Neural cell (in vitro differentiated cells): ENCODE measurements around the gene DLG2. TPM values are rescaled to one million over a fixed set of nuclear protein-coding genes. Genes with fewer than 3 reads are reported as not detected.
"Not testable (repeated sequence)": the region's sequence is repeated elsewhere in the genome, so short reads cannot be mapped to it uniquely, and the experiment has no call there.

ENCODE experiments used
- H2AFZ ChIP-seq: fragments of 200-600, 300-800 bp; sonication (generic), shearing (Covaris generic); 2 replicates; pipeline ENCODE4 v1.6.0; 2014; ENCODE audit warnings: low read depth, mild to moderate bottlenecking, antibody characterized with exemption, low read length, moderate library complexity
- H3F3A ChIP-seq: fragments of 200-600 bp; shearing (Covaris generic); 2 replicates; pipeline ENCODE4 v1.6.1; 2016; ENCODE audit warnings: mild to moderate bottlenecking, moderate library complexity, mixed read lengths, antibody characterized with exemption, low read length; ENCODE audit not compliant: insufficient read depth, poor library complexity, severe bottlenecking
- H3K27ac ChIP-seq: fragments of 200-600, 300-800 bp; sonication (generic), shearing (Covaris generic); 2 replicates; pipeline ENCODE4 v1.5.1; 2014; ENCODE audit warnings: mild to moderate bottlenecking, low read length, moderate library complexity
- H3K27me3 ChIP-seq: fragments of 300-800, 200-600 bp; sonication (generic), shearing (Covaris generic); 2 replicates; pipeline ENCODE4 v1.6.0; 2014; ENCODE audit warnings: mild to moderate bottlenecking, low read depth, low read length, moderate library complexity; ENCODE audit not compliant: insufficient read depth
- H3K36me3 ChIP-seq: fragments of 300-800, 200-600 bp; sonication (generic), shearing (Covaris generic); 2 replicates; pipeline ENCODE4 v1.5.1; 2014; ENCODE audit warnings: mild to moderate bottlenecking, antibody characterized with exemption, low read length, moderate library complexity; ENCODE audit not compliant: insufficient read depth
- H3K4me2 ChIP-seq: fragments of 300-800, 200-600 bp; sonication (generic), shearing (Covaris generic); 2 replicates; pipeline ENCODE4 v1.6.0; 2014; ENCODE audit warnings: mild to moderate bottlenecking, low read length
- H3K4me3 ChIP-seq: fragments of 300-800, 200-600 bp; sonication (generic), shearing (Covaris generic); 2 replicates; pipeline ENCODE4 v1.5.1; 2014; ENCODE audit warnings: mild to moderate bottlenecking, low read length, moderate library complexity
- H3K79me2 ChIP-seq: fragments of 200-600 bp; shearing (Covaris generic); replicated peaks from 2 replicates; pipeline ENCODE4 v1.6.0; 2014; ENCODE audit warnings: mild to moderate bottlenecking, low read length, moderate library complexity; ENCODE audit not compliant: insufficient read depth
- H3K9ac ChIP-seq: fragments of 300-800, 200-600 bp; sonication (generic), shearing (Covaris generic); 2 replicates; pipeline ENCODE4 v1.6.1; 2016; ENCODE audit warnings: mild to moderate bottlenecking, low read length, mixed read lengths
- H3K9me2 ChIP-seq: fragments of 200-600 bp; shearing (Covaris generic); 2 replicates; pipeline ENCODE4 v1.6.1; 2016; ENCODE audit warnings: mild to moderate bottlenecking, low read length, mixed read lengths; ENCODE audit not compliant: insufficient read depth
- H3K9me3 ChIP-seq: fragments of 200-600, 300-800 bp; sonication (generic), shearing (Covaris generic); 2 replicates; pipeline ENCODE4 v1.6.1; 2016; ENCODE audit warnings: mild to moderate bottlenecking, mixed run types, low read length, moderate library complexity, mixed read lengths
- H4K20me1 ChIP-seq: fragments of 200-600 bp; shearing (Covaris generic); 2 replicates; pipeline ENCODE4 v1.6.1; 2016; ENCODE audit warnings: mild to moderate bottlenecking, mixed run types; ENCODE audit not compliant: insufficient read depth
- CTCF ChIP-seq: fragments of 450-650 bp; IDR thresholded peaks from 2 replicates; pipeline ENCODE4 v1.5.1; 2014; ENCODE audit warnings: antibody characterized with exemption, mild to moderate bottlenecking, moderate library complexity; ENCODE audit not compliant: poor library complexity, severe bottlenecking
- EP300 ChIP-seq: fragments of 450-650 bp; conservative IDR thresholded peaks from 2 replicates; pipeline ENCODE4 v1.6.1; 2014; ENCODE audit warnings: antibody characterized with exemption, mild to moderate bottlenecking, moderate library complexity; ENCODE audit not compliant: poor library complexity, severe bottlenecking
- EZH2 ChIP-seq: fragments of 200-600, 300-800 bp; shearing (Covaris generic), sonication (generic); IDR thresholded peaks from 2 replicates; pipeline ENCODE4 v1.6.1; 2014; ENCODE audit warnings: antibody characterized with exemption, low read length, borderline replicate concordance, mild to moderate bottlenecking; ENCODE audit not compliant: insufficient read depth, poor library complexity, severe bottlenecking
- MXI1 ChIP-seq: fragments of 450-650 bp; conservative IDR thresholded peaks from 2 replicates; pipeline ENCODE4 v1.6.1; 2014; ENCODE audit warnings: antibody characterized with exemption, mild to moderate bottlenecking; ENCODE audit not compliant: poor library complexity, severe bottlenecking
- POLR2AphosphoS5 ChIP-seq: IDR thresholded peaks from 2 replicates; pipeline ENCODE4 v1.6.1; 2012
- RAD21 ChIP-seq: fragments of 450-650 bp; conservative IDR thresholded peaks from 2 replicates; pipeline ENCODE4 v1.6.1; 2014; ENCODE audit warnings: antibody characterized with exemption, mild to moderate bottlenecking, moderate library complexity
- REST ChIP-seq: IDR thresholded peaks from 2 replicates; pipeline ENCODE4 v1.6.1; 2012; ENCODE audit warnings: borderline replicate concordance
- SMC3 ChIP-seq: fragments of 450-650 bp; conservative IDR thresholded peaks from 2 replicates; pipeline ENCODE4 v1.6.1; 2014; ENCODE audit warnings: antibody characterized with exemption, mild to moderate bottlenecking, moderate library complexity; ENCODE audit not compliant: poor library complexity
- TAF1 ChIP-seq: IDR thresholded peaks from 2 replicates; pipeline ENCODE4 v1.6.1; 2012; ENCODE audit warnings: low read depth
- polyA plus RNA-seq: library from polyadenylated mRNA; depleted of rRNA; stranded (reverse); fragments of >200 nt; gene quantifications from 2 replicates; pipeline ENCODE4 v1.2.3, GENCODE V29; 2014

DLG2 gene
- polyA plus RNA-seq, 1 donor from 2014 or later: 179 TPM

- Histone ChIP-seq H4K20me1 (peaks cover 13% of the 10 kb centered on the region), H3K36me3 (peaks cover 30% of the 10 kb centered on the region), H2AFZ (no peak overlapping the region), H3K4me3 (no peak overlapping the region), H3K9ac (no peak overlapping the region), H3K9me2 (no peaks in the 10 kb centered on the region), H3K27ac (no peak overlapping the region), H3K79me2 (peaks cover 58% of the 10 kb centered on the region), H3F3A (no peaks in the 10 kb centered on the region), H3K9me3 (no peaks in the 10 kb centered on the region), H3K4me2 (no peak overlapping the region), H3K27me3 (no peaks in the 10 kb centered on the region)
- no peak for TF ChIP-seq TAF1
- no peak for TF ChIP-seq MXI1
- no peak for TF ChIP-seq SMC3
- no peak for TF ChIP-seq CTCF
- no peak for TF ChIP-seq EP300
- TF ChIP-seq RAD21: no peak
- TF ChIP-seq REST: no peak
- no peak for TF ChIP-seq POLR2AphosphoS5
- TF ChIP-seq EZH2: no peak
Observed at GRCh38 chr11:85658180-85658579, 31.0 kb upstream of the DLG2 start.

- H3K27me3 ChIP-seq: no peaks in the 10 kb centered on the region
- peaks cover 30% of the 10 kb centered on the region for H3K36me3 ChIP-seq
- H2AFZ ChIP-seq: no peak overlapping the region
- TF ChIP-seq EZH2 (no peak), RAD21 (no peak), TAF1 (no peak), REST (no peak), MXI1 (no peak), CTCF (no peak)
- no peak overlapping the region for H3K27ac ChIP-seq
- no peak overlapping the region for H3K4me2 ChIP-seq
- no peaks in the 10 kb centered on the region for H3K9me2 ChIP-seq
- H3K4me3 ChIP-seq: no peak overlapping the region
- no peak overlapping the region for H3K9ac ChIP-seq
- peaks cover 3% of the 10 kb centered on the region for H4K20me1 ChIP-seq
- H3F3A ChIP-seq: no peaks in the 10 kb centered on the region
- no peaks in the 10 kb centered on the region for H3K9me3 ChIP-seq
- H3K79me2 ChIP-seq: peaks cover 44% of the 10 kb centered on the region
Observed at GRCh38 chr11:85656777-85657176, 29.6 kb upstream of the DLG2 start.

GRCh38 chr11:85654343-85654742, 27.2 kb upstream of the DLG2 start:
- Histone ChIP-seq H3K36me3 (peaks cover 22% of the 10 kb centered on the region), H3K79me2 (peaks cover 20% of the 10 kb centered on the region)
- not testable (repeated sequence) for H3K4me2 ChIP-seq, H3F3A ChIP-seq, H2AFZ ChIP-seq, H3K9ac ChIP-seq, H3K4me3 ChIP-seq, H4K20me1 ChIP-seq, H3K9me2 ChIP-seq, H3K27ac ChIP-seq, H3K9me3 ChIP-seq, H3K27me3 ChIP-seq
